ENCODE measurements around the gene DOK6.

- TF ChIP-seq CTCF (conservative IDR thresholded peaks at IDR 0.05) = no peak
- TF ChIP-seq ZFX (IDR thresholded peaks at IDR 0.05) = no peak
These were observed 42.3 kb upstream of the DOK6 start for GRCh38 chr18:69358212-69358895.
